ENCODE measurements around the gene NOX1.

NOX1 gene

DNA sequence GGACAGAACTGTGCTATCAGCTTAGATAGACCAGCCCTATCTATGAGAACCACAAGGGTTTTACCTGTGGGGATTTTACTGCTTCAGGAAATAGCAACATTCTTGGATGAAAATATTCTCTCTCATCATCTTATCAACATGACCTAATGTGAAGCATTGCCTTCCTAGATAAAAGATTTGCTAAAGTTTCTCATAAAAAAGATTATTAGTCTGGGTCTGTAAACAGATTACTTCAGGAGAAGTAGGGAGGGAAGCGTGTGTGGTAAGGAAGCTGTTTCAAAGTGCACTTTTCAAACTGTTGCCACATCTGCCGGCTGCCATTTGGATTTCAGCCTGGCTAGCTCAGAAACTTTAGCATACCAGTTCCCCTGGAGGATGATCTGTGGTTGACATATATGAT, at the start of gene NOX1:
Gene NOX1 (minus strand): TSS at position 35 of the 400 bp plus-strand sequence. CDS start 220 bp downstream, outside the sequence.
- DNase-seq (ENCODE audit: low read depth): no peak

- no peak for DNase-seq (ENCODE audit: low read depth)
These were observed 41.4 kb upstream of the NOX1 start for GRCh38 chrX:100915562-100915961.

GRCh38 chrX:100913111-100913510, 39.0 kb upstream of the NOX1 start:
- DNase-seq (ENCODE audit: low read depth): no peak

DNA sequence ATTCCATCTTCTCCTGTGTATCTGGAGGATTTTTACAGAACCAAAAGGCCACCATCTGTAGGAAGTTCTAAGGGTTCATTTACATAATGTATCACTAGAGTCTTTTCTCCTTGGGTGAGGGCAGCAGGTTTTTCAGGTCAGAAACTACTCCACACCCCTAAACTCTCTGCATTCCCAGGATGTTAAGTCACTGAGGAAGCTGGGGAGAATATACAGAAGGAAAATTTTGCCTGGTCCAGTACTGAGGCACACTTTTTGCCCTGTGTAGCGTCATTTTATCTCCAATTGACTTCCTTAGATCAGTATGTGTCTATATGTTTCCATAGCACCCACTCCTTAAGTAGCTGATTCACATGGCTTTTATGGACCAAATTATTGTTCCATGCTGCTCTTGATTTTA, 37.6 kb upstream of the NOX1 start:
- DNase-seq (ENCODE audit: low read depth): no peak

DNA sequence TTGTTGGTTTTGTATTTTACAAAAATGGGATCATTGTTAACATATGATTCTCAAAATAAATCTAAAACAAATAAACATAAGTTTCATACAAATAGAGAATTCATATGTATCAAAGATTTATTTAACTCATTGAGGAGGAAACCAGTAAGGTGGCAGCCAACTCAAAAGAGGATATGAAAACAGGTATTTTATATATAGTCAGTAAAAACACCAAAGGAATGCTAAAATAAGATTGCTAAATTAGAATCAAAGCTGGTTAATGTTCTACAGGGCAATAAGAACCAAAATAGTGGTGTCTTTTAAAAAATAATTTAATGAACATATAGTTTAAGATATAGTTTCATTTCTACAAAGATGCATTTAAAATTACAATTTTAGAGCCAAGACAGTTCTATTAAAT, 31.5 kb upstream of the NOX1 start:
- DNase-seq (ENCODE audit: low read depth): no peak

DNA sequence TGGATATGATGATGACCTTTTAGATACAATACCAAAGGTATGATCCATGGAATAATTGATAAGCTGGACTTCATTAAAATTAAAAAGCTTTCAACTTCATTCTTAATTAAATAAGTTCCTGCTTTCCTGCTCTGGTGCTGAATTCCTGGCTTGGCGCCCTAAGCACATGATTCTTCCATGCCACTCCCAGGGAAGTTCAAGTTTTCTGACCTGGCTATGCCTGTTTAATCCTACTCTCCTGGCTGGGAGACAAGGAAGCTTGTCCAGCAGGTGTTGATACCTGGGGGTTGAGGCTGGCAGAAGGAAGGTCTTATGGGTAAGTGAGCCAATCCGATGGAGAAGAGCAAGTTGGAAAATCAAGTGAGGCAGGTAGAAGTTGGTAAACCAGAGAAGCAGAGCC, 30.3 kb upstream of the NOX1 start:
- no peak for DNase-seq (ENCODE audit: low read depth)

DNA sequence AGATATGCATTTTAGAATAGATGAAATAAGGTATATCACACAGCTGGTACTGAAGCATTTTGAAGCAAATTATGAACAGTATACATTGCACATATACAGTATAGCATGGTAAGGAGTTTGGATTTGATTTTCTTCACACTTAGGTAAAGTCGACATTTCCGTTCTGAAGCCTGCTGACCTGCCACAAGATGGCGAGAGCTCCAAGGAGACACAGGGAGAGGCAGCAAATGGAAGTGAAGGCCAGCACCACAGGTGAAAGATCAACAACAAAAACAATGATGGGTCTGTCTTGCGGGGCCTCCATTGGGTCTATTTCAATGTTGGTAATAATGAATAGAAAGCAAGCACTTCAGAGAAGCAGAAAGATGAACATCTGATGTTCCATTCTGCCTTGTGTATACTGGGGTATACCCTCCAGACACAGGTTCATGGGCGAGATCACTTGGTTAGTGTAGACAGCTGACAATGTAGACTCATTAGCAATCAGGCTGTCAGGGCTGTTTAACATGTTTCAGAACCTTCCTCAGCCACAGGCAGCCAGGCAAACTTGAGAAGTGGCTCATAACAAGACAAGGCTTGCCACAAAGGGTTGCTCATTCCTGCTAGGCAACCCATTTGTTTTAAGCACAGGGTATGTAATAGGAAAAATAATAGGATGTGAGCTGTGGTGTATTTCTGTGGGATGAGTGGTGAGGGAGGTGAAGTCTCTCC, 21.4 kb upstream of the NOX1 start:
- DNase-seq (ENCODE audit: low read depth): no peak

- DNase-seq (ENCODE audit: low read depth): no peak
These were observed 9.5 kb upstream of the NOX1 start for GRCh38 chrX:100883654-100884053.

DNA sequence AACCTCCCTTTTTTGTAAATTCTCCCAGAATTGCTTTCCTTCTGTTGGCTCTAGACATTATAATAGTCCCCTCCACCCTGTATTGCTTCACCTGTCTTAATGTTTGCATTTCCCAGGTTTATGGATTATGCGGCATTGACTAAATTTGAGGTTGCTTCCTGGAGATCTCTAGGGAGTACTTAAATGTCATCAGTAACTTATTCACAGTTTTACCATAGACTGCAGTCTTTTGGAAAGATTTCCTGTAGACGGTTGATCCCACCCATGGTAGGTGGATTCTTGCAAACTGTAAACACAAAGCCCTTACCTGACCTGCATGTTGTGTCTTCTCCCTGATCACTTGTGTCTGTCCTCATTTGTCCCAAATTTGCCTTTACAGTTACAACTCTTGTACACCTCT, 6.2 kb upstream of the NOX1 start:
- no peak for DNase-seq (ENCODE audit: low read depth)

DNA sequence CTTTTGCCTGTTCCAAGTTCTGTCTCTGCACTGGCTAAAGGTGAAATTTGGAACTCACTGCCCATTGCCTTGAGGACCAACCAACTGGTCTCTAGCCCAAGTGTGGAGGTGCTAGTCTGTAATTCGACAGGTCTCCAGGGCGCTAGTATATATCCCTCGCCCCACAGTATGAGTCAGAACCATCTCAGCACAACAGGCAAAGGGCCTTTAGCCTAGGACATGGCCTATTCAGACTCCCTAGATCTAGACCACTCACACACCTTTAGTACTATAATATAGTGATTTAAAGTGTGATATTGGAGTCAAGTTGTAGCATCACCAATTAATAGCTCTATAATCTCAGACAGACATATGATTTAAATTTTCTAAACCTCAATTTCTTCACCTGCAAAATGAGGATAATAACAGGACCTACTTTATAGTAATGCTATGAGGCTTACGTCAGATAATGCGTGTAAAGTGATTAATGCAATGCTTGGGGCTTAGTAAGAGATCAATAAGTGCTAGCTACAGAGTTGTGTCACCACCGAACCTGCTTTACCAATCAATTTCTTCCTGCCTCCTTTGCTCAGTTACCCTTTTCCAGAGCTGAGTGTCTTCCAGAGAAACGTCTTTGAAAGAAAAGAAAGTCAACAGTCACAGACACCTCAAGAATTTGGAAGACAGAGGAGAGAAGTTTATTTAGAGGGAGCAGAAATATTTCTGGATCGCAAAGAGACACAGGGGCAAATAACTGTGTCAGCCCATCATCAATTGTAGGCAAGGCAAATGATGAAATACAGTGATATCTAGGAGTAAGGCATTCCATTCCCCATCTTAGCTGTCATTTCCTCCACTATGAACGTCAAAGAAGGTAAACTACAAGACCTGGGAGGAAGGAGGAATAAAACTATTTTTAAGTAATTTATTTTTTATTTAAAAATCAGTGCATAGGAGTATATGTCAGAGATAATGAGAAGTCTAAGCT, 2.3 kb downstream of the NOX1 start:
- DNase-seq (ENCODE audit: low read depth): no peak

- DNase-seq (ENCODE audit: low read depth): no peak
These were observed 3.6 kb downstream of the NOX1 start for GRCh38 chrX:100870527-100870926.

- no peak for DNase-seq (ENCODE audit: low read depth)
These were observed 5.9 kb downstream of the NOX1 start for GRCh38 chrX:100868273-100868672.

- no peak for DNase-seq (ENCODE audit: low read depth)
These were observed 9.3 kb downstream of the NOX1 start for GRCh38 chrX:100864657-100865391.

DNA sequence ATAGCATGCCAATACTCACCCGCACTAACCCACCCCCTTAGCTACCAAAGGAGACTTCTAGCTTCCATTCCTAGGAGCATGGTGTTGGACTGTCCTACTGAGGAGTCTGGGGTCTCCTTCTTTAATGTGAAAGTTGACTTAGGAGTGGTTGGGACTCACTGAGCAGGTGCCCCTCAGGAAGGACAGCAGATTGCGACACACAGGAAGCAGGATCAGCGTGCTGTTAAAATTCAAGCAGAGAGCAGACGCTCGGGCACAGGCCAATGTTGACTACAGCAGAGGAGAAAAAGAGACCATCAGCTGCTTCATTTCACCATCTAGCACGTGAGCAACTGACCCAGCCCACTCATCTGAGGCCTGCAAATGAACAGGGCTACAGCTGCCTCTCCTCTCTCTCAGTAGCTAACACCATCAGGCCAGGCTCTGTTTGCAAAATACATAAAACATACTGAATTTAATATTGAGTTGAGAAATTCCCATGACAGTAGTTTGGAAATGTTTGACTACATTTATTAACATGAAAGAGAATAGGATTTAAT, 10.8 kb downstream of the NOX1 start:
- DNase-seq (ENCODE audit: low read depth): no peak

GRCh38 chrX:100852810-100853209, 21.3 kb downstream of the NOX1 start:
- no peak for DNase-seq (ENCODE audit: low read depth)

- DNase-seq (ENCODE audit: low read depth): no peak
These were observed 23.8 kb downstream of the NOX1 start for GRCh38 chrX:100850317-100850716.

DNA sequence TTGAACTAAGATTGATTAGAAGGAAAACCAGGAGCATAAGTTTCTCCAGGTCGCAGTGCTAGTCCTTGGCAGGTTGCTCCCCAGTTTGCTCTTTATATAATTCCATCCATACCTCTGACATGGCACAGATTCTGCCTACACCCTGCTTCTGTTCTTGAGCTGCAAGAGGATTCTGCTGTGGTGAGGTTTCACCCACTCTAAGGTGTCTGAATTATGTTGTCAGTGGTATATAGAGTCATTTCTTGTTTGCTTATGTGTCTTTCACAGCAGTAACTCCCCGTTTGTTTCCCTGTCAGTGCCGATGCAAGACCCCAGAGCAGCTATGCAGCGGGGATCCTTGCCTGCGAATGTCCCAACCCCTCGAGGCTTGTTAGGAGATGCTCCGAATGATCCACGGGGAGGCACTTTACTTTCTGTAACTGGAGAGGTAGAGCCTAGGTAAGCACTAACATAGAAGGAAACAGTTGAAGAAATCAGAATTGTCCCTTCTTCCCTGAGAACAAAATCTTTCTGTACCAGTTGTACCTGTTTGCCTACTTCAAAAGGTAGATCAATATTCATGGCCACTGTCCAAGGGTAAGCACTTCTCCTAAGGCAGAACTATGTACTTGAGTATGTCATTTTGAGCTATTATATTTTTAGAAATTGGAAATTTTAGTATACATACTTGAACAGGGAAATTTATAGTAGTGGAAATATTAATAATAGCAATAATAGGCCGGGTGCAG, 42.8 kb downstream of the NOX1 start:
- DNase-seq (ENCODE audit: low read depth): no peak

- no peak for DNase-seq (ENCODE audit: low read depth)
These were observed 43.6 kb downstream of the NOX1 start for GRCh38 chrX:100830547-100830946.

GRCh38 chrX:100830143-100830542, 44.0 kb downstream of the NOX1 start:
- DNase-seq (ENCODE audit: low read depth): no peak

DNA sequence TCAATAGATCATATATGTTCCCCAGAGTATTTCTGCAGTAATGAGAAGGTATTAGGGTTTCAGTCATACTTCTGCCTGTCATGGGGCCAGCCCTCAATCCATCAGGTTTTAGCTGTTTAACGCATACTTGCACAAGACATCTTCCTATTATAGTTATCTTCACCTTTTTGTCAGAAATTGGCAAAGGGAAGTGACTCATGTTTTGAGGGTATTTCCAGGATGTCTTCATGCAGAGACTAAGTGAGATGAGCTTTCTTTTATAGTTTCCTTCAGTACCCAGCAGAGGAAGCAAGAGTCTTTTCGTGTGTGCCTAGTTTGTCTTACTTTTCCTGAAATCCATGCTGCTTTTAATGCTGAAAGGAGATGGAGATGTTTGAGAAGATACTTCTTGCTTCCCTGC, 44.4 kb downstream of the NOX1 start:
- DNase-seq (ENCODE audit: low read depth): no peak

DNA sequence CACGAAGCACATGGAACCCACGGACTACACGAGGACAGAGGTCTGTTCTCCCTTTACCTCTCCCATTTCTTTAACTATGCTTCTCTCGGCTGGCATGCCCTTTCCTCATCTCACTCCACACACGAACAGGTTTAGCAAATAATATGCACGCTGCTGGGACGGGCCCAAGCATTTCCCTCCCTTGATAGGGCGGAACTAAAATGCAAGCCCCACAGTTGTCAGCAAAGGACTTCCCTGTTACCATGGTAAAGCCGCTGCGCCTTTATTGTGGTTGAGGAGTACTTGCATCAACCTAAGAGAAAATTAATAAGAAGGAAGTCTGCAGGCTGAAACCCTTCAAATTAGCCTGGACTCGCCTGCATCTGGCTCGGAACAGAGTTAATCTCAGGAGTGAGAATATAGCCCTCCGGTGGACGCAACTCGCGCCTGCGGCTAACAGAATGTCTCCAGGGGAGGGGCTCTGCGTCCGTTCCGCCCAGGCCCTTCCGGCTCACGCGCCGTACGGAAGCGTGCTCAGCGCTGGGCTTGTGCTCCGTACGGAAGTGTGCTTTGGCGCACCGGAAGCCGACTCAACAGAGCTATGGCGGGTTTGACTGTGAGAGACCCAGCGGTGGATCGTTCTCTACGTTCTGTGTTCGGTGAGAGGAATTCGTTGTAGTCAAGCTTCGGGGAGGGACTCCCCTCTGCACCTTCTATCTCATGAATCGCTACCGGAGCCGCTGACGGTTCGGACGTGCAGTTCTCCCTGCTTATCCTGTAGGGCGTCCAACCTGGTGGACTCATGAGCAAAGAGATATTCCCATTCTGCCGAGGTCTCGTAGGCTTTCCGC, 54.1 kb downstream of the NOX1 start, which contains the start of gene CSTF2:
Gene CSTF2 (plus strand): TSS at position 555 of the 830 bp plus-strand sequence. CDS start 26 bp downstream, at position 581.
- DNase-seq (ENCODE audit: low read depth): peak; percentile 63

All from stimulated activated CD8-positive, alpha-beta memory T cell treated with anti-CD3 and anti-CD28 coated beads, Interleukin-4, amount 100 ng/mL, for 24 hours (primary cell).